Measurements from ENCODE around the gene FAM83E.
A peak's percentile ranks its signal among the peaks of the same experiment; 100 is the strongest.
"Not testable (repeated sequence)": the region's sequence is repeated elsewhere in the genome, so short reads cannot be mapped to it uniquely, and the experiment has no call there.

Gene FAM83E

DNA sequence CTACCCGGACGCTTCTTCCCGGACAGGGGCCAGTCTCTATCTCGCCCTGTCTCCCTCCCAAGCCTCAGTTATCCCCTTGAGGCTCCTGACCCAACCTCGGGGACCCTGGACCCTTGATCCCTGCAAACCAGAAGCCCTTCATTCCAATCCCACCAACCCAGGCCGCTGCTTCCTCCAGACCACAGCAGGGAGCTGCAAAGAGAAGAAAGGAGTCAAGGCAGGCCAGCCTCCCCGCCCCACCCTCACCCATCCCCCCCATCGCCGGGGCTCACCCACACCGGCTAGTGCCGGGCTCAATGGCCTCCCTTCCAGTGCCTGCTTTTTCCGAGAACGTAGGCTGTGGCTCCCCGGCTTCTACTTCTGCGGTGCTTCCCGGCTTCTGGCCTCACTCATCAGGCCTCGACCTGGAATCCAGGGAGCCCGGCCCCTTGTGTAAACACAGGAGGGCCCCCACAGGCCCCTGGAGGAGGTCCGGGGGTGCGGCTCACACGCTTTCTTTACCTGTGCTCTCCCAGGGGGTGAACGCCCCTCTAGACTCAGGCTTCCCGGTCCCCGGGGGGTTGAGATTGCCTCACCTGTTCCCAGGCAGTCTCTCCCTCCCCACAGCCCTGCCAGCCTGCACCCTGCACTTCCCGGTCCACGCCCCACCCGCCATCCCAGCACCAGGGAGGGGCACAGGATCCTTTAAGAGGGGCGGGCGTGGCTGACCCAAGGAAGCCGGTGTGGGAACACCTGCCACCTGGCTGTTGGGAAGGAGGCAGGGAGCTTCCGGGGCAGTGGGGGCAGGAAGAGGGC, at the start of gene FAM83E:
TSS of gene FAM83E (minus strand) at position 641 of the 795 bp plus-strand sequence. CDS start 1,704 bp downstream, outside the sequence.
- peak within 1 kb of the TSS; percentile 53 for H3K9ac ChIP-seq (ENCODE audit: low read depth, low read length)

GRCh38 chr19:48664476-48664875, 49.6 kb upstream of the FAM83E start:
- Histone ChIP-seq H3K9me3 (ENCODE audit: control insufficient read depth, insufficient read depth, low read length) (no peaks in the 10 kb centered on the region), H3K36me3 (ENCODE audit: insufficient read depth, low read length) (no peaks in the 10 kb centered on the region), H3K4me1 (ENCODE audit: insufficient read depth, low read length) (no peaks in the 10 kb centered on the region; the same call in 1 of the 2 replicates), H3K9ac (ENCODE audit: low read depth, low read length) (no peak overlapping the region)

More for the DNA sequence above, at the start of gene FAM83E:
- Histone ChIP-seq H3K36me3 (ENCODE audit: insufficient read depth, low read length) (peaks cover 16% of the 10 kb centered on the region), H3K4me1 (ENCODE audit: insufficient read depth, low read length) (peaks cover 23% of the 10 kb centered on the region), H3K9me3 (ENCODE audit: control insufficient read depth, insufficient read depth, low read length) (no peaks in the 10 kb centered on the region)

DNA sequence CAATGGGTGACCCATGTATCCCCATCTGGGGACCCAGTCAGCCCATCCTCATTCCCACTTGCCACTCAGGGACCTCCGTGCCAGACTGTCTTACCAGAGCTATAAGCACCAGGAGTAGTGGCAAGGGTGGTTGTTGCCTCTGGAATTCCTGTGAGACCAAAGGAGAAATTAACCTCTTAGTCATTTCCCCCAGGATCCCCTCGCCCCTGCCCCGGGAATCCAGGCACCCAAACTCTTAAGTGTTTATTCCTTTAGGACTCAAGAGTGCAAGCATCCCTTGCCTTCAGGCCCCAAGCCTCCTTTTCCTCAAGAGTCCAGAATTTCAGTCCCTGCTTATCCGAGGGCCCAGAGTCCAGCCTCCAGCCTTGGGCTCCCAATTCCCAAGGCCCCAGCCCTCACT, 48.8 kb upstream of the FAM83E start:
- H3K9me3 ChIP-seq (ENCODE audit: control insufficient read depth, insufficient read depth, low read length): no peaks in the 10 kb centered on the region
- H3K4me1 ChIP-seq (ENCODE audit: insufficient read depth, low read length): no peaks in the 10 kb centered on the region; the same call in 1 of the 2 replicates
- no peaks in the 10 kb centered on the region for H3K36me3 ChIP-seq (ENCODE audit: insufficient read depth, low read length)
- no peak overlapping the region for H3K9ac ChIP-seq (ENCODE audit: low read depth, low read length)

DNA sequence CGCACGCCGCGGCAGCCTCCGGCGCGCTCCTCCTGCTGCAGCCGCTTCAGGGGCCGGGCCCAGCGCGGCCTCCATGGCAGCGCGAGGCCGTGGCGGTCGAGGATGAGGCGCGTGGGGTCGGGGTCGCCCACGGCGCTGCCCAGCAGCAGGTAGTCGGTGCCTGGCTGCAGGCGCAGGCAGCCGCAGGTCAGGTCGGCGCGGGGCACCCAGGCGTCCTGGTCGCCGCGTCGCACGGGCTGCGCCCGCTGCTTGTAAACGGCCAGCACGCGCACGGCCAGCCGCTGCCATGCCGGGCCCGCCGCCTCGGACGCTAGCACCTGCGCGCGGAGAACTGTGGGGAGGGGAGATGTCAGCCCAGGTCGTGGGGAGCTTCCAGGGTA, 46.8 kb upstream of the FAM83E start:
- Histone ChIP-seq H3K9me3 (ENCODE audit: control insufficient read depth, insufficient read depth, low read length) (no peaks in the 10 kb centered on the region), H3K9ac (ENCODE audit: low read depth, low read length) (no peak overlapping the region), H3K4me1 (ENCODE audit: insufficient read depth, low read length) (no peaks in the 10 kb centered on the region; the same call in 1 of the 2 replicates), H3K36me3 (ENCODE audit: insufficient read depth, low read length) (no peaks in the 10 kb centered on the region)

GRCh38 chr19:48660852-48661710, 46.2 kb upstream of the FAM83E start:
- H3K9me3 ChIP-seq (ENCODE audit: control insufficient read depth, insufficient read depth, low read length): no peaks in the 10 kb centered on the region
- H3K9ac ChIP-seq (ENCODE audit: low read depth, low read length): no peak overlapping the region
- H3K36me3 ChIP-seq (ENCODE audit: insufficient read depth, low read length): no peaks in the 10 kb centered on the region
- H3K4me1 ChIP-seq (ENCODE audit: insufficient read depth, low read length): no peaks in the 10 kb centered on the region; the same call in 1 of the 2 replicates

DNA sequence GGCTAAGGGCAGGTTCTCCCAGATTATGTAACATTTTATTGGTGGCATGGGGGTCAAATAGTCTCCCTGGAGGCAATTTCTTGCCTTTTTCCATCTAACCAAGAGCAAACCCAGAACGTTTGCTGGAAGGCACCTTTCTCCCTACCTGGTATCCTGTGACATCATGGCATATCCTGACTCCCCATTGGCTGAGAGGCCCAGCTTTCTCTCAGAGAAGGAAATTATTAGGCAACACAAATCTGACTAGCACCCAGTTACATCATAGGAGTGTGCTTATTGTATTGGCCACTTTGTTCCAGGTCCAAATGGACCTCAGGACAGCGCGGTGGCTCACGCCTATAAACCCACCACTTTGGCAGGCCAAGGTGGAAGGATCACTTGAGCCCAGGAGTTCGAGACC, 44.9 kb upstream of the FAM83E start:
- H3K9ac ChIP-seq (ENCODE audit: low read depth, low read length): no peak overlapping the region
- no peaks in the 10 kb centered on the region for H3K36me3 ChIP-seq (ENCODE audit: insufficient read depth, low read length)
- H3K4me1 ChIP-seq (ENCODE audit: insufficient read depth, low read length): peaks cover 1% of the 10 kb centered on the region; the same call in 1 of the 2 replicates
- H3K9me3 ChIP-seq (ENCODE audit: control insufficient read depth, insufficient read depth, low read length): no peaks in the 10 kb centered on the region

GRCh38 chr19:48658483-48658882, 43.6 kb upstream of the FAM83E start:
- Histone ChIP-seq H3K9ac (ENCODE audit: low read depth, low read length) (no peak overlapping the region), H3K4me1 (ENCODE audit: insufficient read depth, low read length) (peaks cover 5% of the 10 kb centered on the region; the same call in 1 of the 2 replicates), H3K36me3 (ENCODE audit: insufficient read depth, low read length) (no peaks in the 10 kb centered on the region), H3K9me3 (ENCODE audit: control insufficient read depth, insufficient read depth, low read length) (no peaks in the 10 kb centered on the region)

DNA sequence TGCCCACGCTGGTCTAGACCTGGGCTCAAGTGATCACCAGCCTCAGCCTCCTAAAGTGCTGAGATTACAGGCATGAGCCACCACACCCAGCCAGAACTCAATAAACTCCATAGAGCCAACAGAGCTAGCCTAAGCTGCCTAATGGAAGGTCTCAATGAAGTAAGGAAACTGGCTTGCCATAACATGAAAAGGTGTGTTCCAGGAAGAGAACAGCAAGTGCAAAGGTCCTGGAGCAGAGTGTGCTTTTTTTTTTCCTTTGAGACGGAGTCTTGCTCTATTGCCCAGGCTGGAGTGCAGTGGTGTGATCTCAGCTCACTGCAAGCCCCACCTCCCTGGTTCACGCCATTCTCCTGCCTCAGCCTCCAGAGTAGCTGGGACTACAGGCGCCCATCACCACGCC, 43.0 kb upstream of the FAM83E start:
- not testable (repeated sequence) for H3K9me3 ChIP-seq (ENCODE audit: control insufficient read depth, insufficient read depth, low read length); H3K36me3 ChIP-seq (ENCODE audit: insufficient read depth, low read length); H3K4me1 ChIP-seq (ENCODE audit: insufficient read depth, low read length); H3K9ac ChIP-seq (ENCODE audit: low read depth, low read length)

DNA sequence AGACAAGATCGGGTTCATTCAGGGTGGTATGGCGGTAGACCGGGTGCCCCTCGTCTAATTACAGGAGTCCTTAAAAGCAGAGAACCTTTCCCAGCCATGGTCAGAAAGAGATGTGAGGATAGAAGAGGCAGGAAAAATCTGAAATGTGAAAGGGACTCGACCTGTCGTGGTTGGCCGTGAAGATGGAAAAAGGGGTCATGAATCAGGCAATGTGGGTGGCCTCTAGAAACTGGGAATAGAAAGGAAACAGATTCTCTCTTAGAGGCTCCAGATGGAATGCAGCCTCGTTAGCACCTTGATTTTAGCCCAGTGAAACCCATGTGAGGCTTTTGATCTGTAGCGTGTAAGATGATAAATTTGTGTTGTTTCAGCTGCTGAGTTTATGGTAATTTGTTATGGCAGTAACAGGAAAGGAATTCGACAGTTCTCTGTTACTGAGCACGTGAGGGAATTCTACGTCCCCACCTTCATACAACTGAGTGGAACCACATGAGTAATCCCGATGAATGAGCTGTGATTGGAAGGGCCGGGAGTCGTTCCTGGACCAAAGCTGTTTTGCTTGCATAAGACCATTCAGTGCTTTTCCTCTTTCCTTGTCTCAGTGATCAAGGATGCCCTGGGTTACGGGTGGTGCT, 42.1 kb upstream of the FAM83E start:
- no peaks in the 10 kb centered on the region for H3K36me3 ChIP-seq (ENCODE audit: insufficient read depth, low read length)

GRCh38 chr19:48654299-48655059, 39.6 kb upstream of the FAM83E start:
- no peaks in the 10 kb centered on the region for H3K9me3 ChIP-seq (ENCODE audit: control insufficient read depth, insufficient read depth, low read length)
- H3K36me3 ChIP-seq (ENCODE audit: insufficient read depth, low read length): no peaks in the 10 kb centered on the region
- H3K4me1 ChIP-seq (ENCODE audit: insufficient read depth, low read length): peaks cover 7% of the 10 kb centered on the region
- no peak overlapping the region for H3K9ac ChIP-seq (ENCODE audit: low read depth, low read length)

More for the DNA sequence above, 42.1 kb upstream of the FAM83E start:
- Histone ChIP-seq H3K9me3 (ENCODE audit: control insufficient read depth, insufficient read depth, low read length) (no peaks in the 10 kb centered on the region), H3K4me1 (ENCODE audit: insufficient read depth, low read length) (peaks cover 5% of the 10 kb centered on the region; the same call in 1 of the 2 replicates), H3K9ac (ENCODE audit: low read depth, low read length) (no peak overlapping the region)

DNA sequence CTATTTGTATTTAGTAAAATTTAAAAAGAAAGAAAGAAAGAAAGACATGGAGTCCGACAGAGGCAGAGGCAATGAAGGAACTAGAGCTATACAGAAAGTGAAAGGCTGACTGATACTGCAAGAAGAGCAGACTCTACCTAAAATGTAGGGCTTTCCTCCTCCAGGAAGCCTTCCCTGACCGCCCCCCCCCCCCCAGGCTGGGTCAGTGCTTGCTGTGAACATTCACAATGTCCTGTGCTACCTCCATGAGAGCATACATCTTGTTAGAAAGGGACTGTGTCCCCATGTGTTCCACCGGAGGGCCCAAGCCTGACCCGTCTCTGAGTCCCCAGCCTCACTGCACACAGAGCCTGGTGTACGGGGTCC, 36.8 kb upstream of the FAM83E start:
- Histone ChIP-seq H3K4me1 (ENCODE audit: insufficient read depth, low read length) (peaks cover 10% of the 10 kb centered on the region), H3K9ac (ENCODE audit: low read depth, low read length) (no peak overlapping the region)

DNA sequence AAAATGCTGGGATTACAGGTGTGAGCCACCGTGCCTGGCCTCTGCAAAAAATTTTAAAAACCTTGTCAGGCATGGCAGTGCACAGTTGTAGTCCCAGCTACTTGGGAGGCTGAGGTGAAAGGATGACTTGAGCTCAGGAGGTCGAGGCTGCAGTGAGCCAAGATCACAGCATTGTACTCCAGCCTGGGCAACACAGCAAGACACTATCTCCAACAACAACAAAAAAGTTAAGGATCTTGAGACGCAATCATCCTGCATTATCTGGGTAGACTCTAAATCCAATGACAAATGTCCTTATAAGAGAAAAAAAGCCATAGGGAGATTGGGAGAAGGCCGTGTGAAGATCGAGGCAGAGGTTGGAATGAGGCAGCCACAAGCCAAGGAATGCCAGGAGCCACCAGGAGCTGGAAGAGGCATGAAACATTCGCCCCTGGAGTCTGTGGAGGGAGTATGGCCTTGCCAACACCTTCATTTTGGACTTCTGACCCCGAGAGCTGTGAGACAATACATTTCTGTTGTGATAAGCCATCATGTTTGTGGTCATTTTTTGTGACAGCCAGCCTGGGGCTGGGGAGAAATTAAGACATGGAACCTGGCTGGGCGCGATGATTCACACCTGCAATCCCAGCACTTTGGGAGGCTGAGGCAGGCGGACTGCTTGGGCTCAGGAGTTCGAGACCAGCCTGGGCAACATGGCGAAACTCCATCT, 36.3 kb upstream of the FAM83E start:
- Histone ChIP-seq H3K9ac (ENCODE audit: low read depth, low read length) (no peak overlapping the region), H3K9me3 (ENCODE audit: control insufficient read depth, insufficient read depth, low read length) (no peaks in the 10 kb centered on the region), H3K36me3 (ENCODE audit: insufficient read depth, low read length) (no peaks in the 10 kb centered on the region), H3K4me1 (ENCODE audit: insufficient read depth, low read length) (peaks cover 10% of the 10 kb centered on the region)

More for the DNA sequence above, 36.8 kb upstream of the FAM83E start:
- Histone ChIP-seq H3K9me3 (ENCODE audit: control insufficient read depth, insufficient read depth, low read length) (no peaks in the 10 kb centered on the region), H3K36me3 (ENCODE audit: insufficient read depth, low read length) (no peaks in the 10 kb centered on the region)

GRCh38 chr19:48648134-48648533, 33.3 kb upstream of the FAM83E start:
- H3K4me1 ChIP-seq (ENCODE audit: insufficient read depth, low read length): peaks cover 4% of the 10 kb centered on the region
- no peak overlapping the region for H3K9ac ChIP-seq (ENCODE audit: low read depth, low read length)
- H3K9me3 ChIP-seq (ENCODE audit: control insufficient read depth, insufficient read depth, low read length): no peaks in the 10 kb centered on the region
- H3K36me3 ChIP-seq (ENCODE audit: insufficient read depth, low read length): no peaks in the 10 kb centered on the region

All from ES-I3 (cell line).